DND-41 (cell line): ENCODE data around the gene NCAN.

Experiments used
- EZH2 ChIP-seq: IDR thresholded peaks from 3 replicates; pipeline ENCODE4 v1.6.1; 2012; ENCODE audit warnings: borderline replicate concordance, low read depth, mild to moderate bottlenecking, moderate library complexity, low read length, inconsistent platforms; ENCODE audit not compliant: severe bottlenecking
- TF ChIP-seq, protein P1 (sequence below): IDR thresholded peaks from 2 replicates; pipeline ENCODE4 v1.5.1; 2012; ENCODE audit warnings: borderline replicate concordance, low read length, moderate library complexity, mild to moderate bottlenecking; ENCODE audit not compliant: poor library complexity, severe bottlenecking; ENCODE audit errors: extremely low read depth

DNA sequence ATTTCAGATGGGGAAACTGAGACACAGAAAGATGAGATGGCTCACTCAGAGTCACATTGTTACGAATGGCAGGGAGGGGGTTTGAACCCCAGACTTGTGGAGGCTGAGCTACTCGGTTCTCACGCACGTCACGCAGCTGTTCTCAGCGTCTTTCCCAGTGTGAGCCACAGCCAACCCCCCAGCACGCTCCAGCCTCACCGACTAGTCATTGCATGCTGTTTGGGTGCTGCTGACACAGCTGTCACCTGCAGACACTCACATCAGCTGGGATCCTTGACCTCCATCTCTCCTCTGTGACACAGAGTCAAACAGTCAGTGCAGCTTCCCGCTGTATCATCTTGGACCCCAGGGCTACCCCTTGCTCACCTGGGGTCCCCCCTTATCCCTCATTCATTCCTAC is 2.4 kb upstream of the NCAN start:
- TF ChIP-seq, protein P1, sequence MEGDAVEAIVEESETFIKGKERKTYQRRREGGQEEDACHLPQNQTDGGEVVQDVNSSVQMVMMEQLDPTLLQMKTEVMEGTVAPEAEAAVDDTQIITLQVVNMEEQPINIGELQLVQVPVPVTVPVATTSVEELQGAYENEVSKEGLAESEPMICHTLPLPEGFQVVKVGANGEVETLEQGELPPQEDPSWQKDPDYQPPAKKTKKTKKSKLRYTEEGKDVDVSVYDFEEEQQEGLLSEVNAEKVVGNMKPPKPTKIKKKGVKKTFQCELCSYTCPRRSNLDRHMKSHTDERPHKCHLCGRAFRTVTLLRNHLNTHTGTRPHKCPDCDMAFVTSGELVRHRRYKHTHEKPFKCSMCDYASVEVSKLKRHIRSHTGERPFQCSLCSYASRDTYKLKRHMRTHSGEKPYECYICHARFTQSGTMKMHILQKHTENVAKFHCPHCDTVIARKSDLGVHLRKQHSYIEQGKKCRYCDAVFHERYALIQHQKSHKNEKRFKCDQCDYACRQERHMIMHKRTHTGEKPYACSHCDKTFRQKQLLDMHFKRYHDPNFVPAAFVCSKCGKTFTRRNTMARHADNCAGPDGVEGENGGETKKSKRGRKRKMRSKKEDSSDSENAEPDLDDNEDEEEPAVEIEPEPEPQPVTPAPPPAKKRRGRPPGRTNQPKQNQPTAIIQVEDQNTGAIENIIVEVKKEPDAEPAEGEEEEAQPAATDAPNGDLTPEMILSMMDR = no peak
- no peak for TF ChIP-seq EZH2
